Measurements from ENCODE around the gene SMYD1.

The SMYD1 gene

GRCh38 chr2:88139804-88140203 is 72.2 kb downstream of the SMYD1 start:
- no peak overlapping the region for H3K4me3 ChIP-seq (ENCODE audit: low read depth, low read length)
- TF ChIP-seq, protein P1, sequence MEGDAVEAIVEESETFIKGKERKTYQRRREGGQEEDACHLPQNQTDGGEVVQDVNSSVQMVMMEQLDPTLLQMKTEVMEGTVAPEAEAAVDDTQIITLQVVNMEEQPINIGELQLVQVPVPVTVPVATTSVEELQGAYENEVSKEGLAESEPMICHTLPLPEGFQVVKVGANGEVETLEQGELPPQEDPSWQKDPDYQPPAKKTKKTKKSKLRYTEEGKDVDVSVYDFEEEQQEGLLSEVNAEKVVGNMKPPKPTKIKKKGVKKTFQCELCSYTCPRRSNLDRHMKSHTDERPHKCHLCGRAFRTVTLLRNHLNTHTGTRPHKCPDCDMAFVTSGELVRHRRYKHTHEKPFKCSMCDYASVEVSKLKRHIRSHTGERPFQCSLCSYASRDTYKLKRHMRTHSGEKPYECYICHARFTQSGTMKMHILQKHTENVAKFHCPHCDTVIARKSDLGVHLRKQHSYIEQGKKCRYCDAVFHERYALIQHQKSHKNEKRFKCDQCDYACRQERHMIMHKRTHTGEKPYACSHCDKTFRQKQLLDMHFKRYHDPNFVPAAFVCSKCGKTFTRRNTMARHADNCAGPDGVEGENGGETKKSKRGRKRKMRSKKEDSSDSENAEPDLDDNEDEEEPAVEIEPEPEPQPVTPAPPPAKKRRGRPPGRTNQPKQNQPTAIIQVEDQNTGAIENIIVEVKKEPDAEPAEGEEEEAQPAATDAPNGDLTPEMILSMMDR (IDR thresholded peaks at IDR 0.05; ENCODE audit: low read depth, low read length, missing control alignments) = no peak
- in situ Hi-C loops (cut with HindIII; ENCODE audit: low sequenced_read_pairs) = no loop called here
- no peak for DNase-seq (ENCODE audit: low read depth)

DNA sequence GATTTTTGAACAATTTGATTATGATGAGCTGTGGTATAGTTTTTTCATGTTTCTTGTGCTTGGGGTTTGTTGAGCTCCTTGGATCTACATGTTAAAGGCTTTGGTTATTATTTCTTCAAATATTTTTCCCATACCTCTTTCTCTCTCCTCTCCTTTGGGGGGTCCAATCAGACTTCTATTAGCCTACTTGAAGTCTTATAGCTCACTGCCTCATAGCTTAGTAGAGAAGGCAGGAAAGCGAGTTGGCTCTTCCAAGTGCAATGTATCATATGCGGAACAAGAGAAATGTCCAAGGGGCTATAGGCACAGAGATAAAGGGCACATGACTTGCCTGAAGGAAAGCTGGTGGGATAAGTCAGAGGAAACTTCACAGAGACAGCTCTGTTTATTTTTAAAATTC is 74.3 kb downstream of the SMYD1 start:
- DNase-seq (ENCODE audit: low read depth) = no peak
- TF ChIP-seq, protein P1 (IDR thresholded peaks at IDR 0.05; ENCODE audit: low read depth, low read length, missing control alignments) = no peak
- no peak overlapping the region for H3K4me3 ChIP-seq (ENCODE audit: low read depth, low read length)
- in situ Hi-C loops (cut with HindIII; ENCODE audit: low sequenced_read_pairs) = no loop called here

- TF ChIP-seq, protein P1 (IDR thresholded peaks at IDR 0.05; ENCODE audit: low read depth, low read length, missing control alignments) = no peak
- in situ Hi-C loops (cut with HindIII; ENCODE audit: low sequenced_read_pairs) = no loop called here
- H3K4me3 ChIP-seq (ENCODE audit: low read depth, low read length) = no peak overlapping the region
Observed at GRCh38 chr2:88144271-88144670, 76.6 kb downstream of the SMYD1 start.

DNA sequence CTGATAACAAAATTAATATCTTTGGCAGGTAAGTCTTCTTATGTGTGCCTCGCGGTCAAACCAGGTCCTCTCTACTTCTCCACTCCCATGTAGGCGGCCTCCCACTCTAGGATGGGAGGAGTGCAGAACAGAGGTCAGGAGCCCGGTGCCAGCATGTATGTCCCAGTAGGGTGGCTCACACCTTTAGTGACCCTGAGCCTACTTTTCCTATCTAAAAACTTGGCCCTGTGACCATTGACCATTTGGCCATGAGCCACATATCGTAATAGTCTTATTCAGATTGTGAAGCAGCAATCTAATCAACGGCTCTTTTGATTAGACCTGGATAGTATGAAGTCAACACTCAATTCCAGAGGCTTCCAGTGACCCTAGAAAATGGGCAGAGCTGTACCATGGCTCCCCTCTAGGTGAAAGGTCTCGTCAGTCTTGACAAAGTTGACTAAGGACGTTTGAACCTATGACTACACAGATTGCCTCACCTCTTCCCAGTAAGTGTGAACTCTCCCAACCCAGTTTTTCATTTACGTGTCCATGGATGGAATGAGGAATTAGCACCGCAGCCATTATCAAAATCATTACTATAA is 77.4 kb downstream of the SMYD1 start:
- DNase-seq (ENCODE audit: low read depth) = no peak
- TF ChIP-seq, protein P1 (IDR thresholded peaks at IDR 0.05; ENCODE audit: low read depth, low read length, missing control alignments) = no peak
- in situ Hi-C loops (cut with HindIII; ENCODE audit: low sequenced_read_pairs) = no loop called here
- H3K4me3 ChIP-seq (ENCODE audit: low read depth, low read length) = no peak overlapping the region

More at GRCh38 chr2:88144271-88144670, 76.6 kb downstream of the SMYD1 start:
- DNase-seq (ENCODE audit: low read depth) = no peak

DNA sequence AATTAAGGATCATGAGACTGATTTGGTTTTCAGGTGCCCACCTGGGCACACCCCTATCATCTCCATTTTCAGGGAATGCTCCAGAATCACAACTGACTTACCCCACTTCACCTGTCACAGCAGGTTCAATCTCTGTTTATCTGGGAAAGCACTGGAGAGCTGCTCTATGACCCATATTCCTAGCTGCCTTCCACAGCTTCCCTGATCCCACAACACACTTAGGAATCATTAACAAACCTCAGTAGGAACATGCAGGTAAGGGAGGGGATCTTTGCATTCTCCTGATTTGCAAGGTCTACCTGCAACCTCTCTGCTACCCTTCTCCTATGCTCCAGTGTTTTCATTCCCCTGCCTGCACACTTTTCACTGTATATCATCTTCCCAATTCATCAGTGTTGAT is 79.0 kb downstream of the SMYD1 start:
- in situ Hi-C loops (cut with HindIII; ENCODE audit: low sequenced_read_pairs) = no loop called here

GRCh38 chr2:88147145-88147544 is 79.5 kb downstream of the SMYD1 start:
- no peak for DNase-seq (ENCODE audit: low read depth)
- TF ChIP-seq, protein P1 (IDR thresholded peaks at IDR 0.05; ENCODE audit: low read depth, low read length, missing control alignments) = no peak
- in situ Hi-C loops (cut with HindIII; ENCODE audit: low sequenced_read_pairs) = no loop called here
- H3K4me3 ChIP-seq (ENCODE audit: low read depth, low read length) = no peak overlapping the region

More for the DNA sequence above, 79.0 kb downstream of the SMYD1 start:
- DNase-seq (ENCODE audit: low read depth) = no peak
- no peak overlapping the region for H3K4me3 ChIP-seq (ENCODE audit: low read depth, low read length)
- TF ChIP-seq, protein P1 (IDR thresholded peaks at IDR 0.05; ENCODE audit: low read depth, low read length, missing control alignments) = no peak
